ENCODE data around the gene HOXA4. TPM values are rescaled to one million over a fixed set of nuclear protein-coding genes. Genes with fewer than 3 reads are reported as not detected.

The HOXA4 gene
- total RNA-seq, 5 donors from 2014 or later (not counting 1 experiment from before 2014, with no cell fraction given), result 0.25 to 0.38 (median 0.36) TPM; not detected in 2

DNA sequence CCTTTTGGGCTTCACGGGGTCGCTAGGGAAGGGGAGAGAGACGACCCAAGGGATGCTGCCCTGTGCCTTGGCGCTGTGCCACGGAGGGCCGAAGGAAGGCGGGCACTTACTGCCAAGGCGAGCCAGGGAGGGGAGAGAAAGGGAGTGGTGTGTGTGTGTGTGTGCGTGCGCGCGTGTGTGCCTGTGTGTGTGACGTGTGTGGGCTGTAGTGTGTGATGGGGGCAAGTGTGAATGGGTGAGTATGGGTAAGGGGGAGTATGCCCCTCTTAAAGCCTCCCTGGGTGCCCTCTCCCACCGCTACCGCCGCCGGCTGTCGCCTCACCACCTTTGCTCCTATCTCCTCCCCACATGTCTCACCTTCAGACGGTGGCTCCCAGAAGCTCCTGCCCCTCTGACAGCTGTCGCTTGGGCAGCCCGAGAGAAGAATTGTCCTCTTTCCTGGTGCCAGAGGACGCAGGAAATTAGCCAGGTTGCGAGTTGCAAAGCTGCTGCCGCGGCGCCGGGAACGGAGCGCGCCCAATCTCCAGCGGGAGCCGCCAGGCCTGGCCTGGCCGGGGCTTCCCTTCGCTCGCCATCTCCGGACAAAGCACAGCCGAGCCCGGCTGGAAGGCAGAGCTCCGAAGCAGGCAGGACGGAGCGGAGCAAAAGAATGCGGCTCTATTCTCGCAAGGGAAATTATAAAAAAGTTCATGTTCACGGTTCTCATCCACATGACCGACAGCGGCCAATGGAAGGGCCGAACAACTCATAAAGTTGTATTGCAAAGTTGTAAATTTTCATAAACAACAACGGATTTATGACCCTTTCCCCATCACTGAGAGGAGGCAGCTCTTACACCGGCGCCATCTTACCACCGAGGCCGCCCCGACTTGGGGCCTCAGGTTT is 21.6 kb upstream of the HOXA4 start, which contains the start of gene HOXA3:
TSS of gene HOXA3 (minus strand) at position 653 of the 885 bp plus-strand sequence. CDS start 41,943 bp downstream, outside the sequence.
- DNase-seq, result peak in 1 of 35 experiments; percentile 13
- H3K9me3 Mint-ChIP-seq, result no peaks in the 10 kb centered on the region
- H3K4me1 Mint-ChIP-seq, result peaks cover 55 to 64% (median 60%) of the 10 kb centered on the region in 3 donors
- H3K4me3 Mint-ChIP-seq, result peak within 1 kb of the TSS; percentile 60 to 84 (median 61)
- peaks cover 69 to 90% of the 10 kb centered on the region in 2 donors for H3K27me3 Mint-ChIP-seq
- ATAC-seq (replicated peaks in 1 of 4), result no peak
- H3K9me3 ChIP-seq, result no peaks in the 10 kb centered on the region
- 4% methylated on average over 33 of the region's 53 CpGs for WGBS (ENCODE audit: insufficient coverage)
- H3K27ac ChIP-seq (ENCODE audit: low read length), result no peak within 1 kb of the TSS
- no peaks in the 10 kb centered on the region for H3K36me3 Mint-ChIP-seq
- H3K36me3 ChIP-seq (ENCODE audit: control insufficient read depth in 2 of 2, extremely low read depth in 1 of 2, insufficient read depth in 1 of 2, low read length in 1 of 2), result no peaks in the 10 kb centered on the region
- ChIA-PET POLR2A (interaction anchor here in 1 of 2 donors (0.6 kb wide), 1 partner anchor 449 kb away, joined by 3 read pairs; no protein-coding TSS in a partner anchor), CTCF (interaction anchor here (0.6 to 2.4 kb wide), 5 partner anchors 9 to 44 kb away, joined by 4 to 8 read pairs (median 4); no protein-coding TSS in a partner anchor)
- peaks cover 15 to 72% of the 10 kb centered on the region in 2 experiments for H3K4me1 ChIP-seq (ENCODE audit: control insufficient read depth in 1 of 2, extremely low read depth in 1 of 2, insufficient read depth in 2 of 2, low read length in 2 of 2)
- peaks cover 0 to 95% of the 10 kb centered on the region in 2 experiments for H3K27me3 ChIP-seq (replicated peaks in 1 of 2; ENCODE audit: control insufficient read depth in 2 of 2, extremely low read depth in 1 of 2, insufficient read depth in 2 of 2, low read length in 1 of 2)
- H3K27ac Mint-ChIP-seq, result no peak within 1 kb of the TSS
- H3K4me3 ChIP-seq (ENCODE audit: control insufficient read depth in 1 of 2, extremely low read depth in 1 of 2, low read length in 1 of 2), result peak within 1 kb of the TSS; percentile 44 to 46

DNA sequence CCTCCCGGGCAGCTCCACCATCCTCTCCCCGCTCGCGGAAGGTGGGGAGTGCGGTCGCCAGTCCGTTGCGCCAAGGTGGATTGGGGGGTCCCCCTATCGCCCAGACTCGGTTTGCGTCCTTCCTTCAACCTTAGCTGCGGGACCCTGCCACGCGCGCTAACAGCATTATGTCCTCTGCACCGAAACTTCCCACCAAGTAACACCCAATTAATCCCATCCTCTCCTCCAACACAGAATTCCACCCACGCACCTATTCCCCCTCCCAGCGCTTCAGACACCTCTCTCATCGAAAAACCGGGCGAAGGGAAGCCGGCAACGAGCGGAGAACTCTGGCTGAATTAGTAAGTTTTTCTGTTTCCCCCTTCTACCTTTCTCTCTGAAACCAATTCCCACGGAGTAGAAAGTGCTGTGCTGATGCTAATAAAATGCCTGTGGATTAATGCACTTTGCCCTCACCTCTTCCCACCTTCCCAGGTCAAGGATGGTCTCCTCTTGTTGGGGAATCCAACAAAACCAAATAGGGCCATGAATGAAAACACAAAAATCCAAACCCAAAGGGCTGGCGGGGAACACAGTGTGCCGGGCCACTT is 20.9 kb upstream of the HOXA4 start:
- H3K27ac ChIP-seq (ENCODE audit: low read length), result no peak overlapping the region
- Mint-ChIP-seq H3K27me3 (peaks cover 73 to 92% of the 10 kb centered on the region in 2 donors), H3K4me3 (peak overlapping the region; percentile 60 to 63 (median 61)), H3K4me1 (peaks cover 56 to 64% (median 57%) of the 10 kb centered on the region in 3 donors), H3K36me3 (no peaks in the 10 kb centered on the region), H3K9me3 (no peaks in the 10 kb centered on the region), H3K27ac (no peak overlapping the region)
- 3% methylated on average over 11 of the region's 27 CpGs for WGBS (ENCODE audit: insufficient coverage)
- H3K4me3 ChIP-seq (ENCODE audit: control insufficient read depth in 1 of 2, extremely low read depth in 1 of 2, low read length in 1 of 2), result peak overlapping the region; percentile 44 to 46
- ATAC-seq (replicated peaks in 1 of 4) (peak in 2 of 4 experiments; percentile 12 to 34), DNase-seq (peak in 1 of 35 experiments; percentile 12)
- POLR2A ChIA-PET, result interaction anchor here in 1 of 2 donors (0.6 kb wide), 1 partner anchor 449 kb away, joined by 3 read pairs; no protein-coding TSS in a partner anchor
- CTCF ChIA-PET, result interaction anchor here (0.6 to 3.3 kb wide), 7 partner anchors 8 to 33 kb away, joined by 3 to 9 read pairs (median 4); partner anchors contain the start of genes HOXA11 (in 1 of the 2) and HOXA4 (in 1 of the 2)
- no peaks in the 10 kb centered on the region for H3K9me3 ChIP-seq
- no peaks in the 10 kb centered on the region for H3K36me3 ChIP-seq (ENCODE audit: control insufficient read depth in 2 of 2, extremely low read depth in 1 of 2, insufficient read depth in 1 of 2, low read length in 1 of 2)
- H3K4me1 ChIP-seq (ENCODE audit: control insufficient read depth in 1 of 2, extremely low read depth in 1 of 2, insufficient read depth in 2 of 2, low read length in 2 of 2), result peaks cover 15 to 68% of the 10 kb centered on the region in 2 experiments
- peaks cover 0 to 95% of the 10 kb centered on the region in 2 experiments for H3K27me3 ChIP-seq (replicated peaks in 1 of 2; ENCODE audit: control insufficient read depth in 2 of 2, extremely low read depth in 1 of 2, insufficient read depth in 2 of 2, low read length in 1 of 2)

DNA sequence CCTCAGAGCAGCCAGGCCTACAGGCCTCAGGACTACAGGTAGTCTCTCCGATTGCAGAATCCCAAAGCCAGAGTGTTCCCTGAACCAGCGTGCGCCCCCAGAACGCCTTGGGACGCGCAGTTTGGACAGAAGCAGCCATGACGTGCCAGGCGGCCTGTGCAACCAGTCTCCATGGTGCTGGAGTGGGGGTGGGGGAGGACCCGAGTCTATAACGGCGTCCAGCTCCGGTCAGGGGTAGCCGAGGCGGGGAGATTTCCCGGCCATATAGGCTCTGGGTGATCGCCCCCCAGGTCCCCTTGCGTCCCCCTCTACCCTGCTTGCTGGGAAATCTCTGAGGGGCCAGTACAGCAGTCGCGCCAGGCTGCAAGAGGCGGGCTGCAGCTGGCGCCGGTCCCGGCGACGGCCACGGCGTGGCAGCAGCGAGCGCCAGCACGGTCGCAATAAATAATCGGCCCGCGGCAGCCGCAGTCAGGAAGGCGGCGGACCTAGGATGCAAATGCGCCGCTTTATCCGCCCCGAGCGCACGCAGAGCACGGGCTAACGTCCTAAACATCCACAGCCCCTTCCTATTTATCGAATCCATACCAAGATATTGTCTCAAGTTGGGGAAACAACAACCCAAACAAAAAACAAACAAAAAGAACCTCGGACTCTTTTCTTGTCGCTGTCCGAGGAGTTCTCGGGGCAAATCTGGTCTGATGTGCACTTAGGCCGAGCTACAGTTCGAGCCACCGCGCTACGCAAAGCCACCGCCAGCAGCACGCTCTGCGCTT is 20.2 kb upstream of the HOXA4 start:
- H3K27me3 ChIP-seq (replicated peaks in 1 of 2; ENCODE audit: control insufficient read depth in 2 of 2, extremely low read depth in 1 of 2, insufficient read depth in 2 of 2, low read length in 1 of 2), result peaks cover 0 to 91% of the 10 kb centered on the region in 2 experiments
- ATAC-seq (replicated peaks in 1 of 4) (peak; percentile 82 to 89 (median 84)), DNase-seq (peak in 32 of 35 experiments; percentile 28 to 82 (median 56))
- CTCF ChIA-PET, result interaction anchor here (0.6 to 3.3 kb wide), 13 partner anchors 8 to 655 kb away, joined by 3 to 11 read pairs (median 4); partner anchors contain the start of genes HOXA11 (in 1 of the 2), HOXA4 (in 1 of the 2) and HOXA9 (in 1 of the 2)
- Mint-ChIP-seq H3K9me3 (no peaks in the 10 kb centered on the region), H3K4me1 (peaks cover 52 to 57% (median 52%) of the 10 kb centered on the region in 3 donors), H3K27me3 (peaks cover 80 to 94% of the 10 kb centered on the region in 2 donors), H3K27ac (no peak overlapping the region), H3K36me3 (no peaks in the 10 kb centered on the region), H3K4me3 (peak overlapping the region; percentile 60 to 63 (median 61))
- no peak overlapping the region for H3K27ac ChIP-seq (ENCODE audit: low read length)
- no peaks in the 10 kb centered on the region for H3K36me3 ChIP-seq (ENCODE audit: control insufficient read depth in 2 of 2, extremely low read depth in 1 of 2, insufficient read depth in 1 of 2, low read length in 1 of 2)
- no peaks in the 10 kb centered on the region for H3K9me3 ChIP-seq
- H3K4me3 ChIP-seq (ENCODE audit: control insufficient read depth in 1 of 2, extremely low read depth in 1 of 2, low read length in 1 of 2), result peak overlapping the region; percentile 44 to 46
- peaks cover 14 to 61% of the 10 kb centered on the region in 2 experiments for H3K4me1 ChIP-seq (ENCODE audit: control insufficient read depth in 1 of 2, extremely low read depth in 1 of 2, insufficient read depth in 2 of 2, low read length in 2 of 2)
- POLR2A ChIA-PET, result no interaction called here
- WGBS (ENCODE audit: insufficient coverage), result 1% methylated on average over 53 of the region's 58 CpGs

DNA sequence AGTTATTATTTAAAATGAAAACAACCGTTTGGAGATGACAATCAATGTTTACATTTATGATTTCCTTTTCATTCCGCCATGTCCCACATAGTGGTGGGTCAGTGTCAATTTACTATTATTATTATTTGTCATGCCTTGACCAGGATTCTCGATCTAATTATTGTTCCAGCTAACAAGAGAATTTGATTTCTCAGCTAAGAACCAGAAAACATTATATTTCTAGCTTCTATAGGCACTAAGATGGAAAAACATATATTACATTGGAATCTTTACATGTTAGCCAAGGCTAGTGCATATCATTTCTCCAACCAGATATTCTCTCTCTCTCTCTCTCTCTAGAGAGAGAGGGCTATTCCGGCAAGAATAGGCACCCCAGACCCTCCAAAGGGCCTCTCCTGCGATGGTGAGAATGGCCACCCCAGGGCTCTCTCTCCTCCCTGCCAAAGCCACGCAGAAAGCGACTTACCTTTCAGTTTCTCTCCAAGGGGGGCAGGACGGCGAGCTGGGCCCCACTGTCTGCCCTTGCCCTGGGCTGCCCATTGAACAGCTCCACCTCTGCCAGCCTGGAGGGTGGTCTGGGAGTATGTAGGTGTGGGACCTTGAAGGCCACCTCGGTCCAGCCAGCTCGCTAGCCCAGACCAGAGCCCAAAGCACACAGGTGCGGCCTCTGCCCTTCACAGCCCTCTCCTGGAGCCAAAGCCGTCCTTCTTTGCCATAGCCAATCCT is 19.4 kb upstream of the HOXA4 start:
- DNase-seq (no peak), ATAC-seq (replicated peaks in 1 of 4) (no peak)
- H3K36me3 ChIP-seq (ENCODE audit: control insufficient read depth in 2 of 2, extremely low read depth in 1 of 2, insufficient read depth in 1 of 2, low read length in 1 of 2), result no peaks in the 10 kb centered on the region
- Mint-ChIP-seq H3K9me3 (no peaks in the 10 kb centered on the region), H3K27me3 (peaks cover 73 to 94% of the 10 kb centered on the region in 2 donors), H3K27ac (no peak overlapping the region), H3K4me1 (peaks cover 44 to 50% (median 45%) of the 10 kb centered on the region in 3 donors), H3K36me3 (no peaks in the 10 kb centered on the region), H3K4me3 (peak overlapping the region; percentile 13 to 63 (median 47))
- no peak overlapping the region for H3K27ac ChIP-seq (ENCODE audit: low read length)
- no peaks in the 10 kb centered on the region for H3K9me3 ChIP-seq
- ChIA-PET CTCF (interaction anchor here (0.5 to 3.3 kb wide), 24 partner anchors 9 to 1258 kb away, joined by 3 to 11 read pairs (median 4); partner anchors contain the start of genes HOXA11 (in 1 of the 2), HOXA4 (in 1 of the 2) and HOXA9 (in 1 of the 2)), POLR2A (no interaction called here)
- H3K27me3 ChIP-seq (replicated peaks in 1 of 2; ENCODE audit: control insufficient read depth in 2 of 2, extremely low read depth in 1 of 2, insufficient read depth in 2 of 2, low read length in 1 of 2), result peaks cover 0 to 91% of the 10 kb centered on the region in 2 experiments
- H3K4me3 ChIP-seq (ENCODE audit: control insufficient read depth in 1 of 2, extremely low read depth in 1 of 2, low read length in 1 of 2), result peak overlapping the region in 1 of 2 donors; percentile 44
- WGBS (ENCODE audit: insufficient coverage), result 52% methylated on average over 4 of the region's 13 CpGs
- H3K4me1 ChIP-seq (ENCODE audit: control insufficient read depth in 1 of 2, extremely low read depth in 1 of 2, insufficient read depth in 2 of 2, low read length in 2 of 2), result peaks cover 7 to 54% of the 10 kb centered on the region in 2 experiments
